ENCODE results near the gene KRTAP19-6.
"Not testable (repeated sequence)": the region's sequence is repeated elsewhere in the genome, so short reads cannot be mapped to it uniquely, and the experiment has no call there.

The KRTAP19-6 gene

GRCh38 chr21:30552782-30553181 is 11.1 kb upstream of the KRTAP19-6 start:
- Histone ChIP-seq H3K4me3 (ENCODE audit: low read length) (no peak overlapping the region), H3K27ac (ENCODE audit: low read length) (no peak overlapping the region), H3K9ac (ENCODE audit: low read depth, low read length) (no peak overlapping the region), H3K9me3 (ENCODE audit: insufficient read depth, low read depth, low read length) (no peaks in the 10 kb centered on the region), H3K27me3 (ENCODE audit: insufficient read depth, low read length) (no peaks in the 10 kb centered on the region), H3K4me1 (ENCODE audit: insufficient read depth, low read length) (no peaks in the 10 kb centered on the region), H3K36me3 (ENCODE audit: insufficient read depth, low read depth, low read length) (no peaks in the 10 kb centered on the region)

- H3K27ac ChIP-seq (ENCODE audit: low read length), result no peak overlapping the region
- H3K4me3 ChIP-seq (ENCODE audit: low read length), result no peak overlapping the region
- H3K27me3 ChIP-seq (ENCODE audit: insufficient read depth, low read length), result no peaks in the 10 kb centered on the region
Observed at GRCh38 chr21:30518876-30519275, 22.8 kb downstream of the KRTAP19-6 start.

GRCh38 chr21:30515681-30516080 is 26.0 kb downstream of the KRTAP19-6 start:
- Histone ChIP-seq H3K9me3 (ENCODE audit: insufficient read depth, low read depth, low read length) (no peaks in the 10 kb centered on the region), H3K9ac (ENCODE audit: low read depth, low read length) (no peak overlapping the region), H3K27me3 (ENCODE audit: insufficient read depth, low read length) (no peaks in the 10 kb centered on the region), H3K36me3 (ENCODE audit: insufficient read depth, low read depth, low read length) (no peaks in the 10 kb centered on the region), H3K4me1 (ENCODE audit: insufficient read depth, low read length) (no peaks in the 10 kb centered on the region), H3K27ac (ENCODE audit: low read length) (no peak overlapping the region), H3K4me3 (ENCODE audit: low read length) (no peak overlapping the region)

More at GRCh38 chr21:30518876-30519275, 22.8 kb downstream of the KRTAP19-6 start:
- Histone ChIP-seq H3K9me3 (ENCODE audit: insufficient read depth, low read depth, low read length) (no peaks in the 10 kb centered on the region), H3K9ac (ENCODE audit: low read depth, low read length) (no peak overlapping the region), H3K36me3 (ENCODE audit: insufficient read depth, low read depth, low read length) (no peaks in the 10 kb centered on the region), H3K4me1 (ENCODE audit: insufficient read depth, low read length) (no peaks in the 10 kb centered on the region)

- not testable (repeated sequence) for H3K4me1 ChIP-seq (ENCODE audit: insufficient read depth, low read length); H3K9ac ChIP-seq (ENCODE audit: low read depth, low read length); H3K36me3 ChIP-seq (ENCODE audit: insufficient read depth, low read depth, low read length); H3K27ac ChIP-seq (ENCODE audit: low read length); H3K4me3 ChIP-seq (ENCODE audit: low read length); H3K27me3 ChIP-seq (ENCODE audit: insufficient read depth, low read length); H3K9me3 ChIP-seq (ENCODE audit: insufficient read depth, low read depth, low read length)
Observed at GRCh38 chr21:30505621-30506205, 36.0 kb downstream of the KRTAP19-6 start.

GRCh38 chr21:30502041-30502440 is 39.6 kb downstream of the KRTAP19-6 start, which contains the start of gene KRTAP19-5:
Gene KRTAP19-5 (minus strand): TSS chr21:30502141. CDS start chr21:30502090, 51 bp downstream.
- Histone ChIP-seq H3K4me3 (ENCODE audit: low read length) (no peak within 1 kb of the TSS), H3K36me3 (ENCODE audit: insufficient read depth, low read depth, low read length) (no peaks in the 10 kb centered on the region), H3K4me1 (ENCODE audit: insufficient read depth, low read length) (no peaks in the 10 kb centered on the region), H3K27me3 (ENCODE audit: insufficient read depth, low read length) (no peaks in the 10 kb centered on the region), H3K27ac (ENCODE audit: low read length) (no peak within 1 kb of the TSS), H3K9ac (ENCODE audit: low read depth, low read length) (no peak within 1 kb of the TSS), H3K9me3 (ENCODE audit: insufficient read depth, low read depth, low read length) (no peaks in the 10 kb centered on the region)

- H3K9me3 ChIP-seq (ENCODE audit: insufficient read depth, low read depth, low read length), result no peaks in the 10 kb centered on the region
- no peaks in the 10 kb centered on the region for H3K27me3 ChIP-seq (ENCODE audit: insufficient read depth, low read length)
- H3K4me3 ChIP-seq (ENCODE audit: low read length), result no peak within 1 kb of the TSS
- no peak within 1 kb of the TSS for H3K9ac ChIP-seq (ENCODE audit: low read depth, low read length)
- no peak within 1 kb of the TSS for H3K27ac ChIP-seq (ENCODE audit: low read length)
- H3K4me1 ChIP-seq (ENCODE audit: insufficient read depth, low read length), result no peaks in the 10 kb centered on the region
- no peaks in the 10 kb centered on the region for H3K36me3 ChIP-seq (ENCODE audit: insufficient read depth, low read depth, low read length)
Observed at GRCh38 chr21:30497065-30497464, 44.6 kb downstream of the KRTAP19-6 start, which contains the start of gene KRTAP19-4. Gene KRTAP19-4 (minus strand): TSS chr21:30497165. CDS start chr21:30497110, 55 bp downstream.

- H3K9me3 ChIP-seq (ENCODE audit: insufficient read depth, low read depth, low read length), result peaks cover 10% of the 10 kb centered on the region; the same call in 1 of the 2 replicates
- no peaks in the 10 kb centered on the region for H3K4me1 ChIP-seq (ENCODE audit: insufficient read depth, low read length)
- no peaks in the 10 kb centered on the region for H3K36me3 ChIP-seq (ENCODE audit: insufficient read depth, low read depth, low read length)
- no peak within 1 kb of the TSS for H3K9ac ChIP-seq (ENCODE audit: low read depth, low read length)
- no peak within 1 kb of the TSS for H3K4me3 ChIP-seq (ENCODE audit: low read length)
- H3K27ac ChIP-seq (ENCODE audit: low read length), result no peak within 1 kb of the TSS
- H3K27me3 ChIP-seq (ENCODE audit: insufficient read depth, low read length), result no peaks in the 10 kb centered on the region
Observed at GRCh38 chr21:30491963-30492428, 49.7 kb downstream of the KRTAP19-6 start, which contains the start of gene KRTAP19-3. Gene KRTAP19-3 (minus strand): TSS chr21:30492013. CDS start chr21:30491957, 56 bp downstream.

All from iPS-20b (cell line).